ENCODE data around the gene SLC22A2.

GRCh38 chr6:160259598-160259997, 977 bp upstream of the SLC22A2 start:
- TF ChIP-seq CTCF (IDR thresholded peaks at IDR 0.05; ENCODE audit: borderline replicate concordance, extremely low read depth, low read length, poor library complexity, severe bottlenecking) (no peak), EZH2 (IDR thresholded peaks at IDR 0.05; ENCODE audit: borderline replicate concordance, low read depth, low read length, severe bottlenecking) (no peak)

Measured in DND-41 (cell line).